Endothelial cell of hepatic sinusoid (primary cell): ENCODE results near the gene JPH3.

Experiments used
- in situ Hi-C: cut with HindIII; loops from 2 replicates; pipeline ENCODE4 v1.10.0; 2017; ENCODE audit warnings: low sequenced_read_pairs

Gene JPH3

DNA sequence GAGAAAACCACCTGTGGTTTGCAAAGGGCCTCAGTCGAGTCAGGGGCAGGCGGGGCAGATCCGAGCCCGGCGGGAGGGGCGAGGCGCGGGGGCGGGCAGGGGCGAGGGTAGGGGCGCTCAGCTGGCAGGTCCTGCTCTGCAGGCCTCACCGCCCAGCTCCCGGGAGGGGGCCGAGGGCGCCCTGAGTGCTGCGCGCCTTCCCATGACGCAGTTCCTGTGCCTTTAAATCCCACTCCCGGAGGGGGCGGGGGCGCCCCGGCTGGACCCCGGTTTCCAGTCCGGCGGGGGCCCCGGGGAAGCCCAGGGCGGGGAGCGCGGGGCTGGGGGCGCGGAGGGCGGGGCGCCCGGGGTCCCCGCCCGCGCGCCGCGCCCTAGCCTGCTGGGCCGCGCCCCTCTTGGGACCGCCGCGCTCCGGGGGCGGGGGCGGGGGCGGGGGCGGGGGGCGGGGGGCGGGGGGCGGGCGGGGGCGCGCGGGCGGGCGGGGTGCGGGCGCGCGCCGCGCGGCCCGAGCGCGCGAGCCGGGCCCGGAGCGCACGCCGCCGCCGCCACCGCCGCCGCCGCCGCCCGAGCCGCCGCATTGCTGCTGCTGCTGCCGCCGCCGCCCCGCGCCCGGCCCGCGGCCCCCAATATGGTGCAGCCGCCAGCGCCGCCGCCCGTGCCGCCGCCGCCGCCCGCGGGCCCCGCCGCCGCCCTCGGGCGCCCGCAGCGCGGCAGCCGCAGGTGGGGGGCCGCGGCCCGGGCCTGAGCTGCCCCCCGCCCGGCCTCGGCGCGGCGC lies at the start of gene JPH3:
Gene JPH3 (plus strand): TSS at position 508 of the 775 bp plus-strand sequence. CDS start 639 bp downstream, outside the sequence.
- in situ Hi-C loops, result no loop called here

DNA sequence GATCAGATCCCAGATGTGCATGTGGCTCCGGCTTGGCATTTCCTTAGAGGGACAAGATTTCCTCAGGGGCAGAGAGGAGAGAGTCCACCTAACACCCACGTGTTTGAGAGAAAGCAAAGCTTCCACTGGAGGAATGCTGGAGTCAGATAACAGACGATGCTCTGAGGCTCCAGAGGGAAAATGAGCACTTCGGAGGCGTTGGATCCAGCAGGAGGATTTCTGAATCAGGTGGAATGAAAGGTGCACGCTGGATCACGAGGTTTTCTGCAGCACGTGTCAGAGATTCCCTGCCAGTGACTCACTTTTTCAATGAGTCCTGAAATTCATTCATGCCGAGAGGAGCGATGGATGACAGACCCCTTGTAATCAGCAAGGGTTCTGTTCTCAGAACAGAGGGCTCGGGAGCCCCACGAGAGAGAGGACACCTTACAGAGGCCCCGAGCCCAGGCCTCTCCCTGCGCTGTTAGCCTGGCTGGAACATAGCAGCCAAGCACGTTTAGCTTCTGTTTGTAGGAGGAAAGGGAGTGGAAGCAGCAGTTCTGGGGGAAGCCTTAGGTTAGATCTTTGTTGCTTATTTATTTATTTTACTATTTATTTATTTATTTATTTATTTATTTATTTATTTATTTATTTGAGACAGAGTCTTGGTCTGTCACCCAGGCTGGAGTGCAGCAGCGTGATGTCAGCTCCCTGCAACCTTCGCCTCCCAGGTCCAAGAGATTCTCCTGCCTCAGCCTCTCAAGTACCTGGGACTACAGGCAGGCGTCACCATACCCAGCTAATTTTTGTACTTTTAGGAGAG lies 49.3 kb upstream of the JPH3 start:
- in situ Hi-C loops, result no loop called here

GRCh38 chr16:87554754-87555427 lies 47.4 kb upstream of the JPH3 start:
- in situ Hi-C loops, result no loop called here

DNA sequence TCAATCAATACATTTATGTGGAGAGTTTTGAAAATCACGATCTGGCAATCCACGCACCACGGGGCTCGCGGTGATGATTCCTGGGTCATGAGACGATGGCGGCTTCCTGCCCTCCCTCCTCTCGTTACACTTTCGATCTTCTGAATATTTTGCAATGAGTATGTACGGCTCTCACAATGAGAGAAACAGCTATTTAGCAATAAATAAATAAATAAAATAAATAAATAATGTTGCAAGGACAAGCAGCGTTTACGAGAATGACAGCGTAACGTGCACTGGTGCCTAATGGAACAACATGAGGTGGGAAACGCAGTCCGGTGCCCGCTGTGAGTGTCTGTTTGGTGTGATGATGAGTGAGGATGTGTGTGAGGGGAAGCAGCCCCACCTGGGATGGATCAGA lies 46.7 kb upstream of the JPH3 start:
- in situ Hi-C loops, result no loop called here

DNA sequence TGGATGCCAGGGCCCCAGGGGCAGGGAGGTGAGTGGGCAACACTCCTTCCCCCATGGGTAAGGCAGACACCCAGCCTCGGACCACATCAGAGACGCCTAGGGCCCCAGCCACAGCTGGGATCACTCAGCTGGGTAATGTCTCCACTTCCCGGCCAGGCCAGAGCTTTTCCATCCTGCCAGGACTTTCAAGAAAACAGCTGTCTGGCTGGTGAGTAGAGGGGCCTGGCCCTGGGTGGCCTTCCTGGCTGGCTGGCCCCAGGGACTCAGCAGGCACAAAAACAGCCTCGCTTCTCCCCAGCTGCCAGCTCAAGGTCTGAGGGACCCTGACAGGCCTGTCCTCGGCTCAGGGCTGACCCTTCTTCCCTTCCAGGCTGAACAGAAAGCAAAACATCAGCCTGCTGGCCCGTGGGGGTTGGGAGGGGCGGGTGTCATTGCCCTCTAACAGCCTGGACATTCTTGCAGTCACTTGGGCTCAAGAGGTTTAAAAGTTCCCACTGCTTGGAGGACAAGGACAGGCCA lies 45.3 kb upstream of the JPH3 start:
- in situ Hi-C loops, result no loop called here

GRCh38 chr16:87558682-87559081 lies 43.6 kb upstream of the JPH3 start:
- in situ Hi-C loops, result no loop called here

- in situ Hi-C loops, result no loop called here
Measured at GRCh38 chr16:87559945-87560344, 42.4 kb upstream of the JPH3 start.

GRCh38 chr16:87560428-87561199 lies 41.7 kb upstream of the JPH3 start:
- in situ Hi-C loops, result no loop called here

DNA sequence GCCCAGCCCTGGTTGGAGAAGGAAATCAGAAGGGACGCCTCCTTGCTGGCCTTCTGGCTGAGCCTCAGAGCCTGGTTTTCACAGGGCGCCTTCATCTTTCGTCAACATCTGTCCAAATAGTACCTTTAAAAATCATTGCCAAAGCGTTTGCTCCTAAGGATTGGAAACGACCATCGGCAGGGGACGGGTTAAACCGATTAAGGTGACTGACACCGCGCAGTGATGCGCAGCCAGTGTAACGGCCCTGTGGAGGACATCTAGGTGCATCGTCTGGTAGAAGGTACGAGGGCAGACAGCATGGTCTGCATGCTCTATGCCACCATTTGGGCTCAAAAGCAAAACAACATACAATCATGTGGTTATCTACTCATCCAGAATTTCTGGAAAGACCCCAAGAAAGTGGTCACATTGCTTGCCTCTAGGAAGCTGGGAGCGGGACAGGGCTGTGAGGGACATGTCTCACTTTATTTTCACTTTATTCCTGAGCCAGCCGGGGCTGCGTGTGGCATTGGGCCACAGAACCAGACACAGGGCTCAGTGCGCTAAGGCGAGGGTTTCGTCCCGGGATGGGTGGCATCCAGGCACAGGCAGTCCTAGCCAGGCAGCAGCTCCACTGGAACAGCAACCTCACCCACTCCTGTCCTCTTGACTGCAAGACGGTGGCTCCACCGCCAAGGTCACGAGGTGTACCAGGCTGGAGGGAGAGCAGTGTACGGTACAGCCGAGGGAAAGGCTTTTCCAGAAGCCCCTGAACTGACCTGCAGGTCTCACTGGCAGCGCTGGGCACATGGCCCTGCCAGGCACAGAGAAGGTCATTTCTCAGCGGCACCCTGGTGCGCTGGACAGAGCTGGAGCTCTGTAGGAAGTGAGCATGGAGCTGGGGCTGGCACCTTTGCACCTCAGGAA lies 40.9 kb upstream of the JPH3 start:
- in situ Hi-C loops, result no loop called here

DNA sequence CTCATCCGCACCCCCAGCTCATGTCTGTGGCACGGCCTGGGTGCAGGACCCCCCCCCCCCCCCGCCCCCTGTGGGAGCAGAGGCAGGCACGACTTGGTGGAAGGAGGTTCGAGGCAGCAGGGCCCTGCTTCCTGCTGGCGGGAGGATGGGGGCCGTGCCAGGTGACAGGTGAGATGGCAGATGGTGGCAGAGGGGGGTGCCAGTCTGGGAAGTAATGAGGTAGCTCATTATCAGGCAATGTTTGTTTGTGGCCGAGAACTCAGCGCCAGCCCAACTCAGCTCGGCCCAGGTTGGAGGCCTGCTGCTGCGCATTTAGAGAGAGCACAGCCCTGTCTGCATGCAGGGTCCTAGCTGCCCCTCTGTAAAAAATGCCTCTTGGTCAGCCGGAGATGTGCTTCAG lies 40.1 kb upstream of the JPH3 start:
- in situ Hi-C loops, result no loop called here

- in situ Hi-C loops, result no loop called here
Measured at GRCh38 chr16:87563022-87563421, 39.3 kb upstream of the JPH3 start.

GRCh38 chr16:87563714-87564523 lies 38.4 kb upstream of the JPH3 start:
- in situ Hi-C loops, result no loop called here

DNA sequence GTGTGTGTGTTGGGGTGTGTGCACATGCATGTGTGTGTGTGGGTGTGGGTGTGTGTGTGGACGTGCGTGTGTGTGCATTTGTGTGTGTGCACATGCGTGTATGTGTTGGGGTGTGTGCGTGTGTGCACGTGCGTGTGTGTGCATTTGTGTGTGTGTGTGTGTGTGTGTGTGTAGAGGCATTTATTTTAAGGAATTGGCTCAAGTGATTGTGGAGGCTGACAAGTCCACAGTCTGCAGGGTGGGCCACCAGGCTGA lies 37.9 kb upstream of the JPH3 start:
- in situ Hi-C loops, result no loop called here

DNA sequence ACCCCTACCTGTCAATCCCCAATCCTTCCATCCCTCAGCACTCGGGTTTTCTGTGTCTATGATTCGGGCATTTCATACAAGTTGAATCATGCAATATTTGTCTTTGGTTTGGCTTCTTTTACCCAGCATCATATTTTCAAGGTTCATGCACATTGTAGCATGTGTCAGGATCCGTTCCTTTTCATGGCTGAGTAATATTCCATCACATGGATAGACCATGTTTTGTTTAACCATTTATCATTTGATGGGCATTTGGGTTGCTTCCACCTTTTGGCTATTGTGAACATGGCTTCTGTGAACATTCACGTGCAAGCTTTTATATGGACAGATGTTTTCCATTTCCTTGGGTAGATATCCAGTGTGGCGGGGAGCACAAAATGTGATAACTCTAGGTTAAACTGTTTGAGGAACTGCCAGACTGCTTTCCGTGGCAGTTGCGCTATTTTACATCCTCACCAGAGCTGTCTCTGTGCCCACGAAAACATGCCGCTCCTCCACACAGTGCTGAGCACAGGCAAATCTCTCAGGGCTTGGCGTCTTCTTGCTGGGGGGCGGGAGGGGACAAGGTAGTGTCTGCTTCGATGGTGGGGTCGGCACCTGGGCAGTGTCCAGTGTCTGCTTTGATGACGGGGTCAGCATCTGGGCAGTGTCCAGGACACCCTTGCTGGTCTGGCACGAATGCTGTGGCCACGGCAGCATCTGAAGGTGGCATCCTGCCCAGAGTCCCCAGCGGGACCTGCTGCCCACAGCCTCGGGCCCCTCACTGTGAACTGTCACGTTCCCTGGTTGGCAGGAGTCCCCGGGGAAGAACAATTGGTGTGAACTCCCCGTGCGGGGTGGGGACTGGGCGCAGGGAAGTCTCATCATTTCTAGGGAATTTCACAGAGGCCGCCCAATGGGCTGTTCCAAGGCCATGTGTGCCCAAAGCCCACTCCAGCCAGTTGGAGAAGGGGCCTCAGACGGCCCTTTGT lies 32.4 kb upstream of the JPH3 start:
- in situ Hi-C loops, result loop anchor here (5.0 kb wide), 2 partner anchors 33 to 42 kb away; no protein-coding TSS in a partner anchor

DNA sequence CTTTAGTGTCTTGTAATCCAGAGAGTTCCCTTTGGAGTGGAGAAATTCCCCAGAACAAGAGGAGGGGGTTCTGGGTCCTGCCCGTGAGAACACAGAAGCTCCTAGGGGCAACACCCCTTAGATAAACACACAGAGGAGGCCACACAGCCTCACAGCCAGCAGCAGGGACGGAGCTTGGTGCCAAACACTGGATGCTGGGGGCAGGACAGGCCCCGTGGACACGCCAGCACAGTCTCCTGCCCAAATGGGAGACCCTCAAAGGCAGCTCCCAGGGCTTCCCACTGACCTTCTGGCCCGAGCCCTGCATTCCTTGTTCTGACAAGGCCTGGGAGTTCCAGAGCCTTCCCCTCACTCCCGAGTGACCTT lies 31.8 kb upstream of the JPH3 start:
- in situ Hi-C loops, result loop anchor here (5.0 kb wide), 1 partner anchor 33 kb away; no protein-coding TSS in a partner anchor

- in situ Hi-C loops, result loop anchor here (5.0 kb wide), 1 partner anchor 34 kb away; no protein-coding TSS in a partner anchor
Measured at GRCh38 chr16:87570938-87571867, 31.1 kb upstream of the JPH3 start.

GRCh38 chr16:87571868-87572244 lies 30.5 kb upstream of the JPH3 start:
- in situ Hi-C loops, result loop anchor here (5.0 kb wide), 1 partner anchor 35 kb away; no protein-coding TSS in a partner anchor
